Kidney (tissue), 14 donors: ENCODE measurements around the gene BTBD2. TPM values are rescaled to one million over a fixed set of nuclear protein-coding genes. Genes with fewer than 3 reads are reported as not detected.

ENCODE experiments used
- DNase-seq, 5 donors: peaks; one replicate each; pipeline ENCODE4 v3.0.0-alpha.2; 2013 to 2020
- FAIRE-seq: peaks from 2 replicates; lab custom pipeline; 2012; peaks lifted over from hg19 to GRCh38; lab: Jason Lieb, UNC
- H3K27ac ChIP-seq, 2 donors: one replicate each; pipeline ENCODE4 v1.7.0; 2013; ENCODE audit warnings: low read depth in 2 of 2, low read length in 2 of 2, inconsistent platforms in 1 of 2
- H3K27me3 ChIP-seq: one replicate; pipeline ENCODE4 v1.7.1; 2013; ENCODE audit warnings: low read length, inconsistent platforms; ENCODE audit not compliant: control insufficient read depth, insufficient read depth
- H3K36me3 ChIP-seq, 3 donors: one replicate each; pipeline versions ENCODE4 v1.7.0 to v1.7.1; 2013; ENCODE audit warnings: low read length in 3 of 3, control low read depth in 1 of 3, inconsistent platforms in 1 of 3; ENCODE audit not compliant: insufficient read depth in 3 of 3, control insufficient read depth in 2 of 3
- H3K4me1 ChIP-seq, 3 donors: one replicate each; pipeline versions ENCODE4 v1.7.0 to v1.7.1; 2013; ENCODE audit warnings: low read length in 3 of 3, inconsistent platforms in 1 of 3, low read depth in 1 of 3; ENCODE audit not compliant: control insufficient read depth in 2 of 3, insufficient read depth in 2 of 3
- H3K4me3 ChIP-seq, 3 donors: one replicate each; pipeline versions ENCODE4 v1.7.0 to v1.8.1; 2013; ENCODE audit warnings: low read length in 3 of 3, control low read depth in 1 of 3, inconsistent platforms in 1 of 3
- H3K9ac ChIP-seq, 3 donors: one replicate each; pipeline versions ENCODE4 v1.7.0 to v1.7.1; 2013; ENCODE audit warnings: low read length in 3 of 3, control low read depth in 1 of 3, inconsistent platforms in 1 of 3
- H3K9me3 ChIP-seq, 3 donors: one replicate each; pipeline versions ENCODE4 v1.7.0 to v1.7.1; 2013; ENCODE audit warnings: low read length in 3 of 3, control low read depth in 1 of 3, inconsistent platforms in 1 of 3; ENCODE audit not compliant: control insufficient read depth in 2 of 3, insufficient read depth in 1 of 3
- intact Hi-C: fragments of 100-400 bp; cut with DNase I; formaldehyde crosslinking; loops from one replicate; pipeline ENCODE4 v1.11.1; 2022
- polyA plus RNA-seq: library from polyadenylated mRNA; stranded (reverse); fragments of 350-450 nt; fragmentation: Illumina TruSeq; extraction: RNeasy Lipid Tissue Mini Kit (QIAGEN cat#74804); gene quantifications from one replicate; pipeline ENCODE4 v1.2.3, GENCODE V29; 2014; ENCODE audit warnings: low read depth, low replicate concordance; ENCODE audit not compliant: insufficient read depth
- total RNA-seq: library from RNA; stranded (reverse); fragmentation: NEBNext Ultra II Directional; extraction: Animal tissue kit (Norgen Biotek cat#: 25700); gene quantifications from one replicate; pipeline ENCODE4 v1.2.1, GENCODE V29; 2021
- TF ChIP-seq, protein P1 (sequence below): IDR thresholded peaks from 3 replicates; pipeline ENCODE4 v1.5.1; 2012; ENCODE audit warnings: mild to moderate bottlenecking, moderate library complexity, borderline replicate concordance; ENCODE audit not compliant: insufficient read depth; ENCODE audit errors: extremely low read depth
- donor health status: control.
- donor health status: control.
- donor health status: control.
- donor health status: control.
- donor health status: control.
- donor health status: DM: yes; HTN: yes; CAD: no.
- donor health status: Normal renal cell carcinoma (clear cell type).

Gene BTBD2
- total and polyA plus RNA-seq, 2 donors from 2014 or later = 57.0 to 70.3 TPM

DNA sequence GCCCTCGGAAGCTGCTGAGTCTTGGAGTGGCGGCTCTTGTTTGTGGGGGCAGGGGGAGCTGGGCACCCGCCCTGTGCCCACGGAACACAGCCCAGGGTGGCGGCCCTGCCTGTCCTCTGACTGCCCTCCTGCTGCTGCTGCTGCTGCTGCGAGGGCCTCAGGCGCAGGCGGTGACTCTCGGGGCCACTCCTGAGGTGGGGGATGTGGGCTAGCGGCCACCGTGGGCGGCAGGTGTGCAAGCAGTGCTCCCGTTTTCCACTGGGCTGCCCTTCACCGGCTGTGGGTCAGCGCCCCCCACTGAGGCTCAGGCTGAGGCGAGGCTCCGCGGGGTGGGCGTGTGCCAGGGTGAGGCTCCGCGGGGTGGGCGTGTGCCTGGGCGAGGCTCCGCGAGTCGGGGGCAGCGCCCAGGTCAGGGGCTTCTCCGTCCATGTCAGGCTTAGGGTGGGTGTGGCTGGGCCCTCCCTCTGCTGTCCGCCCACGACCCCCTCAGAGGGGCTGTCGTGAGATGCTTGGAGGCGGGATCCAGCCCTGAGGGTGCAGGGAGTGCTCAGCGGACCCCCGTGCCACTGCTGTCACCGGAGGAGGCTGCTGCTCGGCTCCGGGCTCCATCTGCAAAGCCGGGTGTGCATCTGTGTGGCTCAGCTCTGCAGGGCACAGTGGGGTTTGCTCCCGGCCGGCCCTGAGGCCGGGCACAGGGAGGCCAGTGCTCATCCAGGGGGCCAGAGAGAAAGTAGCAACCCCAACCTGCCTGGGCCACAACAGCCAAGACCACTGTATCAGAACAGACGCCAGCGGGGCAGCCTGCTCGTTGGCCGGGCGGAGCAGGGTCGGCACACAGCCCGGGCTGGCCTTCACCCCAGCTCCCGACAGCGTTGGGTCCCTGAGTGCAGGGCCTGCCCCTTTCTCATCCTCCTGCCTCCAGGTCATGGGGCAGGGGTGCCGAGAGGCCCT lies 60.1 kb downstream of the BTBD2 start:
- Histone ChIP-seq H3K4me3 (no peak overlapping the region), H3K36me3 (no peaks in the 10 kb centered on the region), H3K9me3 (no peaks in the 10 kb centered on the region), H3K9ac (no peak overlapping the region), H3K27ac (no peak overlapping the region), H3K4me1 (no peaks in the 10 kb centered on the region), H3K27me3 (no peaks in the 10 kb centered on the region)
- intact Hi-C loops = no loop called here
- no peak for FAIRE-seq
- TF ChIP-seq, protein P1, sequence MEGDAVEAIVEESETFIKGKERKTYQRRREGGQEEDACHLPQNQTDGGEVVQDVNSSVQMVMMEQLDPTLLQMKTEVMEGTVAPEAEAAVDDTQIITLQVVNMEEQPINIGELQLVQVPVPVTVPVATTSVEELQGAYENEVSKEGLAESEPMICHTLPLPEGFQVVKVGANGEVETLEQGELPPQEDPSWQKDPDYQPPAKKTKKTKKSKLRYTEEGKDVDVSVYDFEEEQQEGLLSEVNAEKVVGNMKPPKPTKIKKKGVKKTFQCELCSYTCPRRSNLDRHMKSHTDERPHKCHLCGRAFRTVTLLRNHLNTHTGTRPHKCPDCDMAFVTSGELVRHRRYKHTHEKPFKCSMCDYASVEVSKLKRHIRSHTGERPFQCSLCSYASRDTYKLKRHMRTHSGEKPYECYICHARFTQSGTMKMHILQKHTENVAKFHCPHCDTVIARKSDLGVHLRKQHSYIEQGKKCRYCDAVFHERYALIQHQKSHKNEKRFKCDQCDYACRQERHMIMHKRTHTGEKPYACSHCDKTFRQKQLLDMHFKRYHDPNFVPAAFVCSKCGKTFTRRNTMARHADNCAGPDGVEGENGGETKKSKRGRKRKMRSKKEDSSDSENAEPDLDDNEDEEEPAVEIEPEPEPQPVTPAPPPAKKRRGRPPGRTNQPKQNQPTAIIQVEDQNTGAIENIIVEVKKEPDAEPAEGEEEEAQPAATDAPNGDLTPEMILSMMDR = no peak
- peak in 1 of 5 donors; percentile 63 for DNase-seq

DNA sequence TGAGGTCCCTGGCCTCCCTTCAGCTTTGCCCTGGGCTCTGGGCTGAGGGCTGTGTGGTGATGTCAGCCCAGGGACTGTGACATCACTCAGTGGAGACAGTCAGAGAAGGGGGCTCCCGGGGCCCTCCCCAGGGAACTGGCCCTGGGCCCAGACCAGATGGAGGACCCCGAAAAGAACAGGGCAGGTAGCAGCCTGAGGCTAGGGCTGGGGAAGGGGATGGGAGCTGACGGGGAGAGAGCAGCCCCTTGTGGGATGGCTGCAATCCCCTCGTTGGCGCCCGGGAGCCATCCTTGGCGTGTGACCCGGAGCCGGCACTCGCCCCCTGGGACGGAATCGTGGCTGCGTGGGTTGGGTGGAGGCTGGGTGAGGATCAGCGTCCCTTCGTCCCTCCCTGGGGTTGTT lies 61.0 kb downstream of the BTBD2 start:
- intact Hi-C loops = no loop called here
- H3K27me3 ChIP-seq = no peaks in the 10 kb centered on the region
- H3K36me3 ChIP-seq = no peaks in the 10 kb centered on the region
- DNase-seq (peak in 1 of 5 donors; percentile 76), FAIRE-seq (no peak)
- H3K27ac ChIP-seq = no peak overlapping the region
- H3K9ac ChIP-seq = no peak overlapping the region
- TF ChIP-seq, protein P1 = no peak
- no peak overlapping the region for H3K4me3 ChIP-seq
- H3K4me1 ChIP-seq = no peaks in the 10 kb centered on the region
- no peaks in the 10 kb centered on the region for H3K9me3 ChIP-seq

GRCh38 chr19:1953441-1954094 lies 61.9 kb downstream of the BTBD2 start:
- no peaks in the 10 kb centered on the region for H3K9me3 ChIP-seq
- TF ChIP-seq, protein P1 = no peak
- FAIRE-seq (no peak), DNase-seq (no peak)
- no peaks in the 10 kb centered on the region for H3K4me1 ChIP-seq
- no peaks in the 10 kb centered on the region for H3K27me3 ChIP-seq
- no peak overlapping the region for H3K9ac ChIP-seq
- H3K36me3 ChIP-seq = no peaks in the 10 kb centered on the region
- no peak overlapping the region for H3K27ac ChIP-seq
- intact Hi-C loops = no loop called here
- no peak overlapping the region for H3K4me3 ChIP-seq
